SK-N-DZ (cell line): ENCODE results near the gene RHOJ.
"Not testable (repeated sequence)": the region's sequence is repeated elsewhere in the genome, so short reads cannot be mapped to it uniquely, and the experiment has no call there.

Source experiments
- DNase-seq: peaks from one replicate; pipeline ENCODE4 v3.0.0-alpha.2; 2015; ENCODE audit warnings: low spot score

Gene RHOJ

GRCh38 chr14:63266106-63266505 is 61.9 kb downstream of the RHOJ start:
- DNase-seq, result no peak

GRCh38 chr14:63267171-63267570 is 62.9 kb downstream of the RHOJ start:
- DNase-seq, result no peak

- no peak for DNase-seq
These were observed 64.5 kb downstream of the RHOJ start for GRCh38 chr14:63268771-63269170.

GRCh38 chr14:63269561-63270225 is 65.5 kb downstream of the RHOJ start:
- no peak for DNase-seq

- no peak for DNase-seq
These were observed 68.9 kb downstream of the RHOJ start for GRCh38 chr14:63273129-63273528.

- no peak for DNase-seq
These were observed 69.7 kb downstream of the RHOJ start for GRCh38 chr14:63273717-63274655.

GRCh38 chr14:63275611-63276010 is 71.4 kb downstream of the RHOJ start:
- no peak for DNase-seq

- no peak for DNase-seq
These were observed 71.8 kb downstream of the RHOJ start for GRCh38 chr14:63276016-63276415.

GRCh38 chr14:63276492-63277342 is 72.5 kb downstream of the RHOJ start:
- peak; percentile 32 for DNase-seq

- DNase-seq, result no peak
These were observed 73.4 kb downstream of the RHOJ start for GRCh38 chr14:63277591-63278183.

GRCh38 chr14:63279933-63280332 is 75.7 kb downstream of the RHOJ start:
- DNase-seq, result not testable (repeated sequence)

GRCh38 chr14:63282997-63283883 is 79.0 kb downstream of the RHOJ start:
- peak; percentile 84 for DNase-seq

GRCh38 chr14:63283884-63284248 is 79.6 kb downstream of the RHOJ start:
- DNase-seq, result no peak

- DNase-seq, result no peak
These were observed 81.8 kb downstream of the RHOJ start for GRCh38 chr14:63286071-63286470.

- DNase-seq, result no peak
These were observed 83.6 kb downstream of the RHOJ start for GRCh38 chr14:63287666-63288483.

GRCh38 chr14:63288853-63289252 is 84.6 kb downstream of the RHOJ start:
- no peak for DNase-seq

- no peak for DNase-seq
These were observed 86.6 kb downstream of the RHOJ start for GRCh38 chr14:63290741-63291430.

- DNase-seq, result no peak
These were observed 88.6 kb downstream of the RHOJ start for GRCh38 chr14:63292805-63293204.

GRCh38 chr14:63295231-63295685 is 91.0 kb downstream of the RHOJ start:
- DNase-seq, result no peak
